HepG2 (cell line): ENCODE data around the gene HSD17B8. TPM values are rescaled to one million over a fixed set of nuclear protein-coding genes. Genes with fewer than 3 reads are reported as not detected.

Source experiments
- ATAC-seq: fragments of 200-7000 bp; cut with Tn5 transposase; 3 replicates; pipeline ENCODE4 v1.9.1; 2020; ENCODE audit warnings: mild to moderate bottlenecking, moderate library complexity
- BruUV-seq: library from RNA; stranded (reverse); fragments of 400-500 nt; replicated peaks from 2 replicates; lab custom pipeline; 2021; lab: Mats Ljungman, UMichigan
- CTCF ChIA-PET: fragments of 300-600 bp; formaldehyde crosslinking; extraction: SDS; loops from one replicate; lab custom pipeline; 2021; ENCODE audit warnings: low total read pairs, inconsistent platforms, low intra/inter-chr PET ratio; lab: Yijun Ruan, JAX
- POLR2A ChIA-PET: fragments of 350-600 bp; sonication (Branson Sonifier 250); formaldehyde crosslinking; loops from one replicate; lab custom pipeline; 2020; ENCODE audit warnings: antibody characterized with exemption, inconsistent platforms; lab: Yijun Ruan, JAX
- DNase-seq: peaks from one replicate; pipeline ENCODE4 v3.0.0-alpha.2; 2015; ENCODE audit warnings: low spot score
- FAIRE-seq: peaks from 3 replicates; lab custom pipeline; 2011; peaks lifted over from hg19 to GRCh38; lab: Jason Lieb, UNC
- H2AFZ ChIP-seq: one replicate; pipeline ENCODE4 v1.6.1; 2011; ENCODE audit warnings: low read length, inconsistent platforms
- H3K27ac ChIP-seq: fragments of 300-600 bp; 3 replicates; pipeline ENCODE4 v1.8.0; 2011; ENCODE audit warnings: mixed run types, mild to moderate bottlenecking, mixed read lengths, low read length, inconsistent platforms; ENCODE audit not compliant: insufficient read depth; ENCODE audit errors: extremely low read length
- H3K27me3 ChIP-seq, 2 experiments: fragments of 200-600 bp in 1 of 2; 2 replicates in 1 of 2; 3 replicates in 1 of 2; pipeline versions ENCODE4 v1.6.0 to v1.8.0; 2011; ENCODE audit warnings: low read length in 2 of 2, mild to moderate bottlenecking in 2 of 2, moderate library complexity in 2 of 2, inconsistent platforms in 1 of 2; ENCODE audit not compliant: insufficient read depth in 2 of 2, control insufficient read depth in 1 of 2
- H3K36me3 ChIP-seq, 2 experiments: fragments of 200-600 bp in 1 of 2; replicated peaks in 1 of 2; 2 replicates in 1 of 2; 3 replicates in 1 of 2; pipeline versions ENCODE4 v1.5.1 to v1.8.0; 2011; ENCODE audit warnings: low read length in 2 of 2, inconsistent platforms in 1 of 2; ENCODE audit not compliant: insufficient read depth in 2 of 2, control insufficient read depth in 1 of 2
- H3K4me1 ChIP-seq: 2 replicates; pipeline ENCODE4 v1.5.1; 2012; ENCODE audit warnings: low read length, inconsistent platforms; ENCODE audit not compliant: insufficient read depth
- H3K4me2 ChIP-seq: 2 replicates; pipeline ENCODE4 v1.6.0; 2011; ENCODE audit warnings: low read depth, low read length, inconsistent platforms
- H3K4me3 ChIP-seq, 3 experiments: fragments of 200-600 bp in 1 of 3; sonication (generic), shearing (Covaris generic) in 1 of 3; replicated peaks in 1 of 3; 2 replicates each; pipeline ENCODE4 v1.5.1; 2011 to 2016; ENCODE audit warnings: low read length in 3 of 3, inconsistent platforms in 2 of 3, low read depth in 2 of 3, mild to moderate bottlenecking in 2 of 3, control low read depth in 1 of 3, mixed read lengths in 1 of 3; ENCODE audit not compliant: insufficient read depth in 1 of 3
- H3K79me2 ChIP-seq: one replicate; pipeline ENCODE4 v1.6.1; 2011; ENCODE audit warnings: low read length, inconsistent platforms; ENCODE audit not compliant: insufficient read depth
- H3K9ac ChIP-seq: 2 replicates; pipeline ENCODE4 v1.6.0; 2011; ENCODE audit warnings: mild to moderate bottlenecking, low read depth, low read length, inconsistent platforms; ENCODE audit not compliant: insufficient read depth
- H3K9me3 ChIP-seq: 2 replicates; pipeline ENCODE4 v1.5.1; 2012; ENCODE audit warnings: mild to moderate bottlenecking, low read length
- H4K20me1 ChIP-seq: 2 replicates; pipeline ENCODE4 v1.6.0; 2011; ENCODE audit warnings: inconsistent platforms, mild to moderate bottlenecking, low read length, moderate library complexity; ENCODE audit not compliant: insufficient read depth
- BORCS8-MEF2B ChIP-seq: sonication (generic); formaldehyde crosslinking; IDR thresholded peaks from 2 replicates; pipeline ENCODE4 v1.8.0; 2022; ENCODE audit warnings: mild to moderate bottlenecking, missing genetic modification reagents
- FOXA3 ChIP-seq: IDR thresholded peaks from 2 replicates; pipeline ENCODE4 v1.6.1; 2016; ENCODE audit warnings: missing genetic modification reagents, missing compliant biosample characterization
- HNF4A ChIP-seq: sonication (generic); formaldehyde crosslinking; IDR thresholded peaks from 2 replicates; pipeline ENCODE4 v1.4.0; 2020; ENCODE audit warnings: missing genetic modification reagents
- KAT8 ChIP-seq: IDR thresholded peaks from 2 replicates; pipeline ENCODE4 v1.6.1; 2016; ENCODE audit warnings: missing genetic modification reagents, missing compliant biosample characterization
- NR2F6 ChIP-seq, 2 experiments: IDR thresholded peaks; 2 replicates each; pipeline ENCODE4 v1.6.1; 2016; ENCODE audit warnings: antibody characterized with exemption in 1 of 2, mild to moderate bottlenecking in 1 of 2
- SIX1 ChIP-seq: sonication (generic); formaldehyde crosslinking; IDR thresholded peaks from 2 replicates; pipeline ENCODE4 v1.4.0; 2020; ENCODE audit warnings: missing genetic modification reagents, borderline replicate concordance
- ZNF709 ChIP-seq: sonication (generic); formaldehyde crosslinking; IDR thresholded peaks from 2 replicates; pipeline ENCODE4 v1.5.0; 2020; ENCODE audit warnings: mild to moderate bottlenecking, missing genetic modification reagents
- WGBS: methylation state at CpG from one replicate; pipeline ENCODE4 v1.1.6; 2017; ENCODE audit warnings: low lambda C conversion rate; 5-methylcytosine and 5-hydroxymethylcytosine counted together
- in situ Hi-C: cut with HindIII; loops from 2 replicates; pipeline ENCODE4 v1.10.0; 2017; ENCODE audit warnings: low pct_unique_long_range_greater_than_20kb; ENCODE audit not compliant: extremely low pct_ligation_motif_present
- intact Hi-C: fragments of 100-400 bp; cut with micrococcal nuclease; formaldehyde crosslinking; loops from one replicate; pipeline ENCODE4 v1.10.0; 2022; ENCODE audit not compliant: unreplicated experiment
- polyA plus RNA-seq, 8 experiments: library from polyadenylated mRNA; depleted of rRNA in 3 of 8; stranded (reverse) in 7 of 8; unstranded in 1 of 8; fragments of >200 nt; fragmentation: Illumina TruSeq in 4 of 8; extraction: Trizol in 4 of 8; gene quantifications; 2 replicates each; pipeline versions ENCODE4 v1.2.1 to v1.2.3, GENCODE V29; 2011 to 2016; ENCODE audit warnings: low read depth in 4 of 8, missing spikeins in 1 of 8, mixed read lengths in 1 of 8; ENCODE audit not compliant: insufficient read depth in 1 of 8
- total RNA-seq, 5 experiments: library from RNA; depleted of rRNA; stranded (reverse); fragments of >200 nt; fragmentation: Illumina TruSeq; extraction: Trizol; gene quantifications; 2 replicates each; pipeline ENCODE4 v1.2.3, GENCODE V29; 2016; ENCODE audit warnings: low read depth in 1 of 5
- TF ChIP-seq, protein P1 (sequence below): sonication (generic); formaldehyde crosslinking; IDR thresholded peaks from 2 replicates; pipeline ENCODE4 v1.8.0; 2022; ENCODE audit warnings: missing genetic modification reagents, mild to moderate bottlenecking, inconsistent platforms, borderline replicate concordance

Gene HSD17B8
- total and polyA plus RNA-seq, 2 of the 13 experiments (the other 11 are each of a cell fraction or from before 2014, with no cell fraction given), result 12.6 to 20.1 TPM

DNA sequence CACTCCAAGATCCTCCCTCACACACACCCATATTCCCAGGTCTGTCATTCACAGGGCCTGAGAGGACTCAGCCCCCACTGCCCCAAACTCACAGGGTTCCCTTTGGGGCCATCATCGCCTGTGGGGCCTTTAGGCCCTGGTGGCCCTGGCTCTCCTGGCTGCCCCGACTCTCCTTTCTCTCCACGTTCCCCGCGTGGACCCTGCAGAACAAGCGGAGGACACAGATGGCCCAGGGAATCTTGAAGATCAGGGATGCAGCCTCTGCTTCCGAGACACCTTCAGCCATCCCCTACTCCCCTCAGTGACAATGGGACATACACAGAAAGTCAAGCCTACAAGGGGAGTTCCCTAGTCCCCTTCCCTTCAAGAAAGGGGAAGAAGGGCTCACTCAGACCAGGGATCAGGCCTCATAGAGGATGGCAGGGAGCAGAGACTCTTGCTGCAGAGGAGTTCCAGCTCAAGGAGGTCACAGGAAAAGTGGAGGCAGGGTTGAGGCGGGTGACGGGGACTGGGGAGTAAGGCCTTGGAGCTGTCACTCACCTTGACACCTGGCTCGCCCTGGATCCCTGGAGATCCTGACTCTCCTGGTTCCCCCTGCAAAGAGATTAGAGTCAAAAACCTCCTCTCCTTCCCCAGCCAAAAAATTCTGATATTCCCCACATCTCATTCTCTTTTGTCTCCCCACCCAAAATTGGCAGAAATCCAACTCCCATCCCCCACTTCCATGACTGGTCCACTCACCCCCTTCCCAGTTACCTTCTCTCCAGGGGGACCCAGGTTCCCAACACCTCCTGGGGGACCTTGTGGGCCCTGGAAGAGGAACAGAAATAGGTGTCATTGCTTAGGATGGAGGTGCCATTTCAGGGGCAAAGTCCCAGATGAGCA is 34.9 kb upstream of the HSD17B8 start:
- Histone ChIP-seq H3K36me3 (no peaks in the 10 kb centered on the region), H3K79me2 (no peaks in the 10 kb centered on the region), H3K9ac (no peak overlapping the region), H3K4me2 (no peak overlapping the region), H2AFZ (no peak overlapping the region), H3K27ac (no peak overlapping the region), H3K4me1 (peaks cover 32% of the 10 kb centered on the region), H3K27me3 (peaks cover 2 to 17% of the 10 kb centered on the region in 2 experiments; a peak in 3 of 5 replicates), H3K9me3 (no peaks in the 10 kb centered on the region)
- WGBS, result 69% methylated on average over 9 of the region's 10 CpGs
- DNase-seq (no peak), ATAC-seq (no peak), FAIRE-seq (no peak)
- intact Hi-C loops, result no loop called here
- CTCF ChIA-PET, result no interaction called here
- in situ Hi-C loops, result loop anchor here (10.0 kb wide), 1 partner anchor 155 kb away; no protein-coding TSS in a partner anchor
- POLR2A ChIA-PET, result no interaction called here
- no peak for TF ChIP-seq KAT8
- TF ChIP-seq HNF4A (CRISPR knock-in tag), result peak; percentile 20; the same call in 1 of the 2 replicates
- TF ChIP-seq FOXA3 (CRISPR knock-in tag), result no peak
- TF ChIP-seq BORCS8-MEF2B (CRISPR knock-in tag), result no peak
- no peak for TF ChIP-seq SIX1
- no peak for TF ChIP-seq ZNF709 (CRISPR knock-in tag)
- no peak for TF ChIP-seq NR2F6 (IDR thresholded peaks at IDR 0.05)
- TF ChIP-seq NR2F6 (CRISPR knock-in tag; IDR thresholded peaks at IDR 0.05), result no peak
- TF ChIP-seq, protein P1, sequence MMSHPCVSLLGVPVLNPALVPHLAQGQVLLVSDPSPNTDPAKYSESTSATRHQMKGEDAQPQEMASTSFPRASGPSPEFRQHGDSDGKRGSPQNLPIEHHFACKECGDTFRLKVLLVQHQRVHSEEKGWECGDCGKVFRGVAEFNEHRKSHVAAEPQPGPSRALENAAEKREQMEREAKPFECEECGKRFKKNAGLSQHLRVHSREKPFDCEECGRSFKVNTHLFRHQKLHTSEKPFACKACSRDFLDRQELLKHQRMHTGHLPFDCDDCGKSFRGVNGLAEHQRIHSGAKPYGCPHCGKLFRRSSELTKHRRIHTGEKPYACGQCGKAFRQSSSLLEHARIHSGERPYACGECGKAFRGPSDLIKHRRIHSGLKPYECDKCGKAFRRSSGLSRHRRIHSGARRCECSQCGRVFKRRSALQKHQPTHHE (CRISPR knock-in tag), result no peak
- TF ChIP-seq, all 625 proteins: peak for 1
- BruUV-seq, result no TSS peak
- Histone ChIP-seq H4K20me1 (no peaks in the 10 kb centered on the region), H3K4me3 (no peak overlapping the region)
